Lower leg skin (tissue), 4 donors: Measurements from ENCODE around the gene HOMER1. TPM values are rescaled to one million over a fixed set of nuclear protein-coding genes. Genes with fewer than 3 reads are reported as not detected.

Experiments used
- DNase-seq, 2 donors: peaks; one replicate each; pipeline ENCODE4 v3.0.0-alpha.2; 2019; ENCODE audit warnings: low spot score in 2 of 2
- H3K4me3 ChIP-seq: fragments of 200-600 bp; sonication (generic); 2 replicates; pipeline ENCODE4 v1.5.1; 2017; ENCODE audit warnings: mild to moderate bottlenecking, low read depth; ENCODE audit not compliant: poor library complexity, severe bottlenecking
- CTCF ChIP-seq, 3 donors: fragments of 450-650 bp; IDR thresholded peaks; one replicate each; pipeline ENCODE4 v1.5.1; 2016; ENCODE audit warnings: antibody characterized with exemption in 3 of 3, mild to moderate bottlenecking in 3 of 3, moderate library complexity in 2 of 3
- POLR2A ChIP-seq, 2 donors: fragments of 450-650 bp; IDR thresholded peaks; one replicate each; pipeline ENCODE4 v1.6.1; 2016 to 2017; ENCODE audit warnings: antibody characterized with exemption in 2 of 2, mild to moderate bottlenecking in 1 of 2, moderate library complexity in 1 of 2
- WGBS, 2 donors: methylation state at CpG; one replicate each; pipeline ENCODE4 v1.1.5; 2018; 5-methylcytosine and 5-hydroxymethylcytosine counted together
- intact Hi-C: fragments of 100-400 bp; cut with DNase I; formaldehyde crosslinking; loops from one replicate; pipeline ENCODE4 v1.15.0; 2023; ENCODE audit warnings: low total_unique reads
- total RNA-seq, 4 donors: library from RNA; depleted of rRNA; stranded (reverse); fragments of >200 nt; gene quantifications; one replicate each; pipeline ENCODE4 v1.1.0, GENCODE V29; 2016

The HOMER1 gene
- total RNA-seq, 4 donors from 2014 or later = 5.9 to 12.4 (median 8.8) TPM

GRCh38 chr5:79514391-79515105, 614 bp upstream of the HOMER1 start:
- intact Hi-C loops = no loop called here
- 1 to 4% methylated on average over 26 to 36 of the region's 38 CpGs for WGBS, 2 donors

GRCh38 chr5:79513308-79513703, 628 bp downstream of the HOMER1 start:
- H3K4me3 ChIP-seq = peak overlapping the region; percentile 61
- no peak for DNase-seq
- 0 to 1% methylated on average over 20 to 25 of the region's 26 CpGs for WGBS, 2 donors
- intact Hi-C loops = no loop called here
- TF ChIP-seq CTCF (IDR thresholded peaks at IDR 0.05) (no peak), POLR2A (IDR thresholded peaks at IDR 0.05) (no peak)

More at GRCh38 chr5:79514391-79515105, 614 bp upstream of the HOMER1 start:
- TF ChIP-seq CTCF (IDR thresholded peaks at IDR 0.05) = no peak
- no peak for TF ChIP-seq POLR2A (IDR thresholded peaks at IDR 0.05)
- H3K4me3 ChIP-seq = peak overlapping the region; percentile 61
- peak; percentile 87 to 98 for DNase-seq

- peak overlapping the region; percentile 61 for H3K4me3 ChIP-seq
- TF ChIP-seq POLR2A (IDR thresholded peaks at IDR 0.05) (no peak), CTCF (IDR thresholded peaks at IDR 0.05) (no peak)
- DNase-seq = no peak
- WGBS, 2 donors = 4 to 6% methylated on average over 29 of the region's 29 CpGs
- intact Hi-C loops = no loop called here
These were observed 1.2 kb downstream of the HOMER1 start for GRCh38 chr5:79512471-79513307.

- TF ChIP-seq CTCF (IDR thresholded peaks at IDR 0.05) (no peak), POLR2A (IDR thresholded peaks at IDR 0.05) (no peak)
- intact Hi-C loops = no loop called here
- H3K4me3 ChIP-seq = no peak overlapping the region
- WGBS, 2 donors = 36 to 41% methylated on average over 11 of the region's 11 CpGs
- DNase-seq = no peak
These were observed 1.9 kb downstream of the HOMER1 start for GRCh38 chr5:79512049-79512448.

DNA sequence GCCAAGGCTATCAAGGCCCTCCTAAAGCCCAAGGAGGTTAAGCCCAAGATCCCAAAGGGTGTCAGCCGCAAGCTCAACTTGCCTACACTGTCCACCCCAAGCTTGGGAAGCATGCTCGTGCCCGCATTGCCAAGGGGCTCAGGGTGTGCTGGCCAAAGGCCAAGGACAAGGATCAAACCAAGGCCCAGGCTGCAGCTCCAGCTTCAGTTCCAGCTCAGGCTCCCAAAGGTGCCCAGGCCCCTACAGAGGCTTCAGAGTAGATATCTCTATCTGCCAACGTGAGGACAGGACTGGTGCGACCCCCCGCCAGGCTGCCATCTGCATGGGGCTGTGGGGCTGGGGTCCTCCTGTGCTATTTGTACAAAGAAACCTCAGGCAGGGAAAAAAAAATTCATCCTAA, 3.3 kb downstream of the HOMER1 start:
- no peak for TF ChIP-seq POLR2A (IDR thresholded peaks at IDR 0.05)
- WGBS, 2 donors = 74 to 83% methylated on average over 6 of the region's 6 CpGs
- no peak for DNase-seq
- H3K4me3 ChIP-seq = no peak overlapping the region
- intact Hi-C loops = no loop called here

DNA sequence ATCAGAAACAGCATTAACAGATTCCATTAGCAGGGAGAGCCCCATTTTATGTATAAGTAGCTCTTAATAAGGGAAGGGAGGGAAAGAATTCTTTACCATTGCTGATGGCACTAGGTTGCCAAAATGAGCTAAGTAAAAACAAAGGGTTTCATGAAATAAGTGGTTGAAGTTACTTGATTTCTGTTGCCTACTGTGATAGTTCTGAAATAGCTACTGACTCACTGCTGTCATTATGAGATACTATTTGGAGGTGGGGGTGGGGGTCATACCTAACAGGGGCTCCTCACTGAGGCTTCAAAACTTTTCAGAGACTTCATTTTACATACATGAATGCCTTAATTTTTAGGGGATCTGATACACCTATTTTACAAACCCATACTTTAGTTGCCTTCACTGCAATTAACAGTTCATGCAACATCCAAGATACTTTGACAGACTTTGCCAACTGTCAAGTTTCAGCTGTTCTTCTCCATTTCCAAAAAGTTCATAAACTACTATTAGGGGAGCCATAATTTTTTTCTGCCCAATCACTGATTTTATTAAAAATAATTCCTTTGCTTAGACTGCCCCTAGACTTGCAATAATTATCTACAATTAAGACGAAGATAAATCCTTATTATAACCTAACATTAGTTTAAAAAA, 4.6 kb downstream of the HOMER1 start:
- H3K4me3 ChIP-seq = no peak overlapping the region
- 88 to 89% methylated on average over 1 of the region's 1 CpG for WGBS, 2 donors
- intact Hi-C loops = no loop called here
- TF ChIP-seq POLR2A (IDR thresholded peaks at IDR 0.05) = no peak
- no peak for TF ChIP-seq CTCF (IDR thresholded peaks at IDR 0.05)
- DNase-seq = no peak
